Stimulated activated CD8-positive, alpha-beta memory T cell treated with anti-CD3 and anti-CD28 coated beads, Interleukin-15, amount 100 ng/mL, for 4 hours (primary cell): ENCODE measurements around the gene PTBP3.

Experiments
- DNase-seq, 2 donors: peaks; one replicate each; pipeline ENCODE4 v3.0.0-alpha.2; 2020; ENCODE audit warnings: low read depth in 2 of 2

Gene PTBP3

DNA sequence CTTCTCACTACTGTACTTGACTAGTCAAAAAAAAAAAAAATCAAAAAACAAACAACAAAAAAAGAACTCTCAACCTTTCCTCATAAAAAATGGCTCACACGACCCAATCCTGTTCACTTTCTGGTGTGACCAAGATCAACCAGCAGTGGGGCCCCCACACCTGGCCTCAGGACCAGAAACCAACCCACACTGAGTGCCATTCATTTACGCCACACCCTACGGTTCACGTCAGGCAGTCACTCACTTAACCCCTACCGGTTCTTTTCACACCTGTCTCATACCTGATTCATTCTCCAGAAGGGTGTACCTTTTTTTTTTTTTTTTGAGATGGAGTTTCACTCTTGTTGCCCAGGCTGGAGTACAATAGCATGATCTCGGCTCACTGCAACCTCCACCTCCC is 164.1 kb downstream of the PTBP3 start:
- DNase-seq = no peak

GRCh38 chr9:112168197-112168596 is 165.2 kb downstream of the PTBP3 start:
- DNase-seq = no peak
